H9 (cell line): ENCODE measurements around the gene MYBBP1A. TPM values are rescaled to one million over a fixed set of nuclear protein-coding genes. Genes with fewer than 3 reads are reported as not detected.

Experiments used
- DNase-seq: peaks from one replicate; pipeline ENCODE4 v3.0.0-alpha.2; 2017
- H2AFZ ChIP-seq: one replicate; pipeline ENCODE4 v1.6.1; 2013; ENCODE audit warnings: mild to moderate bottlenecking, low read length, control low read depth, moderate library complexity
- H2AK5ac ChIP-seq: 2 replicates; pipeline ENCODE4 v1.6.1; 2013; ENCODE audit warnings: low read length, control low read depth, mixed read lengths; ENCODE audit not compliant: insufficient read length
- H2BK120ac ChIP-seq: one replicate; pipeline ENCODE4 v1.6.1; 2013; ENCODE audit warnings: low read depth, mild to moderate bottlenecking, low read length, control low read depth, inconsistent platforms; ENCODE audit not compliant: poor library complexity, severe bottlenecking
- H2BK12ac ChIP-seq: 2 replicates; pipeline ENCODE4 v1.6.1; 2013; ENCODE audit warnings: low read length, control low read depth, mixed read lengths, low read depth; ENCODE audit not compliant: insufficient read length
- H2BK15ac ChIP-seq: 2 replicates; pipeline ENCODE4 v1.6.1; 2013; ENCODE audit warnings: low read depth, low read length, control low read depth
- H2BK20ac ChIP-seq: one replicate; pipeline ENCODE4 v1.6.1; 2013; ENCODE audit warnings: low read depth, mild to moderate bottlenecking, low read length, control low read depth, inconsistent platforms; ENCODE audit not compliant: poor library complexity, severe bottlenecking
- H2BK5ac ChIP-seq: 2 replicates; pipeline ENCODE4 v1.6.1; 2013; ENCODE audit warnings: low read length, control low read depth, mixed read lengths; ENCODE audit not compliant: insufficient read length
- H3K14ac ChIP-seq: 2 replicates; pipeline ENCODE4 v1.6.1; 2013; ENCODE audit warnings: low read length, control low read depth; ENCODE audit not compliant: insufficient read depth
- H3K18ac ChIP-seq: 2 replicates; pipeline ENCODE4 v1.6.1; 2013; ENCODE audit warnings: low read depth, mild to moderate bottlenecking, mixed read lengths, low read length, control low read depth; ENCODE audit not compliant: insufficient read length
- H3K23ac ChIP-seq: 2 replicates; pipeline ENCODE4 v1.6.1; 2013; ENCODE audit warnings: low read length, control low read depth, mixed read lengths, low read depth; ENCODE audit not compliant: insufficient read length
- H3K23me2 ChIP-seq: 2 replicates; pipeline ENCODE4 v1.6.1; 2013; ENCODE audit warnings: low read depth, mild to moderate bottlenecking, mixed read lengths, low read length, control low read depth; ENCODE audit not compliant: insufficient read length, poor library complexity, severe bottlenecking
- H3K27ac ChIP-seq: 2 replicates; pipeline ENCODE4 v1.5.1; 2013; ENCODE audit warnings: low read length, control low read depth, mixed read lengths, low read depth; ENCODE audit not compliant: insufficient read length
- H3K27me3 ChIP-seq: 2 replicates; pipeline ENCODE4 v1.6.1; 2013; ENCODE audit warnings: low read length, control low read depth, inconsistent platforms; ENCODE audit not compliant: insufficient read depth
- H3K4ac ChIP-seq: 2 replicates; pipeline ENCODE4 v1.6.1; 2013; ENCODE audit warnings: low read depth, mild to moderate bottlenecking, control low read depth, inconsistent platforms, low read length, moderate library complexity
- H3K4me1 ChIP-seq: 2 replicates; pipeline ENCODE4 v1.6.1; 2013; ENCODE audit warnings: low read length, control low read depth, inconsistent platforms; ENCODE audit not compliant: insufficient read depth
- H3K4me2 ChIP-seq: 2 replicates; pipeline ENCODE4 v1.6.1; 2013; ENCODE audit warnings: low read length, control low read depth, mixed read lengths; ENCODE audit not compliant: insufficient read length, insufficient read depth
- H3K56ac ChIP-seq: 2 replicates; pipeline ENCODE4 v1.6.1; 2013; ENCODE audit warnings: low read depth, mild to moderate bottlenecking, mixed read lengths, low read length, control low read depth; ENCODE audit not compliant: insufficient read length
- H3K79me1 ChIP-seq: 2 replicates; pipeline ENCODE4 v1.6.1; 2013; ENCODE audit warnings: low read depth, mild to moderate bottlenecking, moderate library complexity, low read length, control low read depth, inconsistent platforms; ENCODE audit not compliant: insufficient read depth, poor library complexity, severe bottlenecking
- H3K79me2 ChIP-seq: 2 replicates; pipeline ENCODE4 v1.6.1; 2013; ENCODE audit warnings: low read length, control low read depth, inconsistent platforms; ENCODE audit not compliant: insufficient read depth
- H3K9ac ChIP-seq: 2 replicates; pipeline ENCODE4 v1.6.1; 2013; ENCODE audit warnings: low read length, control low read depth, mixed read lengths; ENCODE audit not compliant: insufficient read length; ENCODE audit errors: extremely low read depth
- H3K9me3 ChIP-seq: one replicate; pipeline ENCODE4 v1.6.1; 2013; ENCODE audit warnings: low read depth, low read length, inconsistent platforms; ENCODE audit not compliant: control insufficient read depth
- H3T11ph ChIP-seq: one replicate; pipeline ENCODE4 v1.6.1; 2013; ENCODE audit warnings: mild to moderate bottlenecking, low read length, control low read depth, inconsistent platforms
- H4K20me1 ChIP-seq: one replicate; pipeline ENCODE4 v1.6.1; 2013; ENCODE audit not compliant: control insufficient read depth, insufficient read length, insufficient read depth
- H4K5ac ChIP-seq: 2 replicates; pipeline ENCODE4 v1.6.1; 2013; ENCODE audit warnings: low read depth, mild to moderate bottlenecking, mixed read lengths, low read length, control low read depth; ENCODE audit not compliant: insufficient read length
- H4K8ac ChIP-seq: replicated peaks from 2 replicates; pipeline ENCODE4 v1.6.1; 2013; ENCODE audit warnings: low read length, control low read depth, mixed read lengths, low read depth; ENCODE audit not compliant: insufficient read length
- H4K91ac ChIP-seq: 2 replicates; pipeline ENCODE4 v1.6.1; 2013; ENCODE audit warnings: low read depth, mild to moderate bottlenecking, moderate library complexity, mixed read lengths, low read length, control low read depth; ENCODE audit not compliant: insufficient read length
- H3K27ac Mint-ChIP-seq, 3 experiments: 2 replicates in 2 of 3; 3 replicates in 1 of 3; pipeline ENCODE4 v1.8.0; 2020 to 2021; ENCODE audit warnings: mixed read lengths in 3 of 3, mild to moderate bottlenecking in 1 of 3, moderate library complexity in 1 of 3
- H3K27me3 Mint-ChIP-seq: 2 replicates; pipeline ENCODE4 v1.8.0; 2021; ENCODE audit warnings: low read depth, mild to moderate bottlenecking, moderate library complexity, mixed read lengths
- H3K36me3 Mint-ChIP-seq, 3 experiments: 2 replicates in 2 of 3; 3 replicates in 1 of 3; pipeline ENCODE4 v1.8.0; 2020 to 2021; ENCODE audit warnings: low read depth in 3 of 3, mixed read lengths in 3 of 3; ENCODE audit not compliant: insufficient read depth in 1 of 3
- H3K4me1 Mint-ChIP-seq, 2 experiments: 2 replicates each; pipeline ENCODE4 v1.8.0; 2020; ENCODE audit warnings: mixed read lengths in 2 of 2
- H3K4me3 Mint-ChIP-seq, 2 experiments: 2 replicates in 1 of 2; 3 replicates in 1 of 2; pipeline ENCODE4 v1.8.0; 2020 to 2021; ENCODE audit warnings: mild to moderate bottlenecking in 2 of 2, mixed read lengths in 2 of 2, moderate library complexity in 1 of 2
- H3K9me3 Mint-ChIP-seq, 2 experiments: 2 replicates in 1 of 2; 3 replicates in 1 of 2; pipeline ENCODE4 v1.8.0; 2020; ENCODE audit warnings: mild to moderate bottlenecking in 2 of 2, mixed read lengths in 2 of 2, moderate library complexity in 1 of 2
- CTCF ChIP-seq: fragments of 200-600 bp; sonication (generic); conservative IDR thresholded peaks from 3 replicates; pipeline ENCODE4 v1.8.0; 2021; ENCODE audit warnings: antibody characterized with exemption, mild to moderate bottlenecking
- WGBS: extraction: QIAGEN DNeasy Blood & Tissue Kit; methylation state at CpG from one replicate; pipeline ENCODE4 v1.1.7; 2013; ENCODE audit warnings: missing lambda C conversion rate, low lambda C conversion rate, mixed read lengths; ENCODE audit not compliant: insufficient read length; ENCODE audit errors: extremely low coverage; 5-methylcytosine and 5-hydroxymethylcytosine counted together
- total RNA-seq: library from RNA; stranded (reverse); gene quantifications from 2 replicates; pipeline ENCODE4 v1.2.1, GENCODE V29; 2021

MYBBP1A gene
- total RNA-seq, 1 experiment from 2014 or later: 181 TPM

- DNase-seq: no peak
- H3K18ac ChIP-seq: no peak overlapping the region
- no peak overlapping the region for H3K9ac ChIP-seq
- Mint-ChIP-seq H3K4me1 (peaks cover 13 to 32% of the 10 kb centered on the region in 2 experiments), H3K27me3 (peaks cover 64% of the 10 kb centered on the region), H3K27ac (no peak overlapping the region), H3K9me3 (no peaks in the 10 kb centered on the region), H3K4me3 (no peak overlapping the region), H3K36me3 (no peaks in the 10 kb centered on the region; a peak in 1 of 7 replicates)
- H3K4ac ChIP-seq: no peak overlapping the region
- H3K14ac ChIP-seq: no peak overlapping the region
- H3K27ac ChIP-seq: no peak overlapping the region
- no peak overlapping the region for H2BK120ac ChIP-seq
- no peaks in the 10 kb centered on the region for H3K79me2 ChIP-seq
- H4K5ac ChIP-seq: no peak overlapping the region
- no peaks in the 10 kb centered on the region for H3K79me1 ChIP-seq
- no peak overlapping the region for H2BK20ac ChIP-seq
- peaks cover 2% of the 10 kb centered on the region for H4K20me1 ChIP-seq
- WGBS: no CpG with 5 or more reads among the region's 7 CpGs
- peaks cover 22% of the 10 kb centered on the region; the same call in 1 of the 2 replicates for H3K27me3 ChIP-seq
- no peak overlapping the region for H2AFZ ChIP-seq
- no peaks in the 10 kb centered on the region for H3K9me3 ChIP-seq
- H3K56ac ChIP-seq: no peak overlapping the region
- H2BK15ac ChIP-seq: no peak overlapping the region
- no peak overlapping the region for H2AK5ac ChIP-seq
- no peak overlapping the region for H2BK5ac ChIP-seq
- H2BK12ac ChIP-seq: no peak overlapping the region
- H3K4me2 ChIP-seq: no peak overlapping the region
- H3K4me1 ChIP-seq: no peaks in the 10 kb centered on the region
- peaks cover 8% of the 10 kb centered on the region for H3K23me2 ChIP-seq
- no peak overlapping the region for H3T11ph ChIP-seq
- TF ChIP-seq CTCF: no peak
- no peak overlapping the region for H3K23ac ChIP-seq
- no peak overlapping the region for H4K91ac ChIP-seq
- H4K8ac ChIP-seq: no peak overlapping the region
These were observed 32.0 kb upstream of the MYBBP1A start for GRCh38 chr17:4587195-4587594.
